ENCODE results near the gene SLC52A1. TPM values are rescaled to one million over a fixed set of nuclear protein-coding genes. Genes with fewer than 3 reads are reported as not detected.

SLC52A1 gene
- total RNA-seq, 1 experiment from 2014 or later: 1.1 TPM

DNA sequence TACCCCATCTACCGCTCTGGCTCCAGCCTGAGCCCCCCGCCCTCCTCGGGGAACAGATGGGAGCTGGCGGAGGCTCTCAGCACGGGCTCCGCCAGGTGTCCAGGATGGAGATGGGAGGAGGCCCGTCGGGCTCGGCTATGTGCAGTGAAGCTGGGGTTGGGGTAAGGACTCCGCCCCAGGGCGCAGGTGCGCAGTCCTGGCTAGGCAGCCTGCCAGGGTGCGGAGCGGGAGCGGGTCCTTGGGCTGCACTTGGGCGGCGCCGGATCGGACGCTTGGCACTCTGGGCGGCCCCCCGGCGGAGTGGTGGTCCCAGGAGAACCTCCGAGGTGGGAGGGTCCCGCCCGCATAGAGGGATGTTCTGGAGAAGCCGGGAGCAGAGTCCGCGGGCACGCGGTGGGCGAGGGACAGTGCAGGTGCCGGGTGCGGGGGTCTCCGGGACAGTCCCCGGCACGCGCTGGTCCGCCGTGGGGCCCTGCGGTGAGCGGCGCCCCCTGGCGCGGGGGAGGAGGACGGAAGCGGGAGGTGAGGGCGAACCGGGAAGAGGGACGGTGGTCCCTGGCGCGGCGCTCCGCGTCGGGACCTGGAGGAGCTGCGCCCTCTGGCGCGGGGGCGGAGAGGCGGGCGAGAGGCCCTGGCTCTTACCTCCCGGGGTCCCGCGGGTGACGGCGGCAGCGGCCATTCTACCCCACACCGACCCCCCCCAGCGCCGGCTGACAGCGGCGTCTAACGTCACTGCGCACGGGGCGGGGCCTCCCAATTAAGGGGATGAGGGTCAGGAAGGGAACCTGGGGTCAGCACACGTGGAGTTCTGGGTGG is 48.1 kb downstream of the SLC52A1 start, which contains the start of gene CAMTA2 (continued):
- TF ChIP-seq RELA (CRISPR knock-in tag; IDR thresholded peaks at IDR 0.05; ENCODE audit: borderline replicate concordance): 0 out of 2 replicates have a peak, but pooled peaks have one; percentile 34
- no peak for TF ChIP-seq MXD4 (CRISPR knock-in tag; IDR thresholded peaks at IDR 0.05; ENCODE audit: borderline replicate concordance)
- TF ChIP-seq, protein P1, sequence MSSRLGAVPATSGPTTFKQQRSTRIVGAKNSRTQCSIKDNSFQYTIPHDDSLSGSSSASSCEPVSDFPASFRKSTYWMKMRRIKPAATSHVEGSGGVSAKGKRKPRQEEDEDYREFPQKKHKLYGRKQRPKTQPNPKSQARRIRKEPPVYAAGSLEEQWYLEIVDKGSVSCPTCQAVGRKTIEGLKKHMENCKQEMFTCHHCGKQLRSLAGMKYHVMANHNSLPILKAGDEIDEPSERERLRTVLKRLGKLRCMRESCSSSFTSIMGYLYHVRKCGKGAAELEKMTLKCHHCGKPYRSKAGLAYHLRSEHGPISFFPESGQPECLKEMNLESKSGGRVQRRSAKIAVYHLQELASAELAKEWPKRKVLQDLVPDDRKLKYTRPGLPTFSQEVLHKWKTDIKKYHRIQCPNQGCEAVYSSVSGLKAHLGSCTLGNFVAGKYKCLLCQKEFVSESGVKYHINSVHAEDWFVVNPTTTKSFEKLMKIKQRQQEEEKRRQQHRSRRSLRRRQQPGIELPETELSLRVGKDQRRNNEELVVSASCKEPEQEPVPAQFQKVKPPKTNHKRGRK (CRISPR knock-in tag; IDR thresholded peaks at IDR 0.05; ENCODE audit: borderline replicate concordance): no peak
- no peak for TF ChIP-seq OVOL2 (CRISPR knock-in tag; IDR thresholded peaks at IDR 0.05; ENCODE audit: borderline replicate concordance)
- TF ChIP-seq ZNF138 (CRISPR knock-in tag; conservative IDR thresholded peaks at IDR 0.05): no peak
- TF ChIP-seq, protein P2, sequence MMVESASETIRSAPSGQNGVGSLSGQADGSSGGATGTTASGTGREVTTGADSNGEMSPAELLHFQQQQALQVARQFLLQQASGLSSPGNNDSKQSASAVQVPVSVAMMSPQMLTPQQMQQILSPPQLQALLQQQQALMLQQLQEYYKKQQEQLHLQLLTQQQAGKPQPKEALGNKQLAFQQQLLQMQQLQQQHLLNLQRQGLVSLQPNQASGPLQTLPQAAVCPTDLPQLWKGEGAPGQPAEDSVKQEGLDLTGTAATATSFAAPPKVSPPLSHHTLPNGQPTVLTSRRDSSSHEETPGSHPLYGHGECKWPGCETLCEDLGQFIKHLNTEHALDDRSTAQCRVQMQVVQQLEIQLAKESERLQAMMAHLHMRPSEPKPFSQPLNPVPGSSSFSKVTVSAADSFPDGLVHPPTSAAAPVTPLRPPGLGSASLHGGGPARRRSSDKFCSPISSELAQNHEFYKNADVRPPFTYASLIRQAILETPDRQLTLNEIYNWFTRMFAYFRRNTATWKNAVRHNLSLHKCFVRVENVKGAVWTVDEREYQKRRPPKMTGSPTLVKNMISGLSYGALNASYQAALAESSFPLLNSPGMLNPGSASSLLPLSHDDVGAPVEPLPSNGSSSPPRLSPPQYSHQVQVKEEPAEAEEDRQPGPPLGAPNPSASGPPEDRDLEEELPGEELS (CRISPR knock-in tag; IDR thresholded peaks at IDR 0.05): 0 out of 2 replicates have a peak, but pooled peaks have one; percentile 17
- TF ChIP-seq E2F1 (CRISPR knock-in tag; IDR thresholded peaks at IDR 0.05): no peak
- TF ChIP-seq, protein P3, sequence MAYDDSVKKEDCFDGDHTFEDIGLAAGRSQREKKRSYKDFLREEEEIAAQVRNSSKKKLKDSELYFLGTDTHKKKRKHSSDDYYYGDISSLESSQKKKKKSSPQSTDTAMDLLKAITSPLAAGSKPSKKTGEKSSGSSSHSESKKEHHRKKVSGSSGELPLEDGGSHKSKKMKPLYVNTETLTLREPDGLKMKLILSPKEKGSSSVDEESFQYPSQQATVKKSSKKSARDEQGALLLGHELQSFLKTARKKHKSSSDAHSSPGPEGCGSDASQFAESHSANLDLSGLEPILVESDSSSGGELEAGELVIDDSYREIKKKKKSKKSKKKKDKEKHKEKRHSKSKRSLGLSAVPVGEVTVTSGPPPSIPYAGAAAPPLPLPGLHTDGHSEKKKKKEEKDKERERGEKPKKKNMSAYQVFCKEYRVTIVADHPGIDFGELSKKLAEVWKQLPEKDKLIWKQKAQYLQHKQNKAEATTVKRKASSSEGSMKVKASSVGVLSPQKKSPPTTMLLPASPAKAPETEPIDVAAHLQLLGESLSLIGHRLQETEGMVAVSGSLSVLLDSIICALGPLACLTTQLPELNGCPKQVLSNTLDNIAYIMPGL (CRISPR knock-in tag; IDR thresholded peaks at IDR 0.05): peak; percentile 97; the same call in 1 of the 2 replicates
- TF ChIP-seq, protein P4, sequence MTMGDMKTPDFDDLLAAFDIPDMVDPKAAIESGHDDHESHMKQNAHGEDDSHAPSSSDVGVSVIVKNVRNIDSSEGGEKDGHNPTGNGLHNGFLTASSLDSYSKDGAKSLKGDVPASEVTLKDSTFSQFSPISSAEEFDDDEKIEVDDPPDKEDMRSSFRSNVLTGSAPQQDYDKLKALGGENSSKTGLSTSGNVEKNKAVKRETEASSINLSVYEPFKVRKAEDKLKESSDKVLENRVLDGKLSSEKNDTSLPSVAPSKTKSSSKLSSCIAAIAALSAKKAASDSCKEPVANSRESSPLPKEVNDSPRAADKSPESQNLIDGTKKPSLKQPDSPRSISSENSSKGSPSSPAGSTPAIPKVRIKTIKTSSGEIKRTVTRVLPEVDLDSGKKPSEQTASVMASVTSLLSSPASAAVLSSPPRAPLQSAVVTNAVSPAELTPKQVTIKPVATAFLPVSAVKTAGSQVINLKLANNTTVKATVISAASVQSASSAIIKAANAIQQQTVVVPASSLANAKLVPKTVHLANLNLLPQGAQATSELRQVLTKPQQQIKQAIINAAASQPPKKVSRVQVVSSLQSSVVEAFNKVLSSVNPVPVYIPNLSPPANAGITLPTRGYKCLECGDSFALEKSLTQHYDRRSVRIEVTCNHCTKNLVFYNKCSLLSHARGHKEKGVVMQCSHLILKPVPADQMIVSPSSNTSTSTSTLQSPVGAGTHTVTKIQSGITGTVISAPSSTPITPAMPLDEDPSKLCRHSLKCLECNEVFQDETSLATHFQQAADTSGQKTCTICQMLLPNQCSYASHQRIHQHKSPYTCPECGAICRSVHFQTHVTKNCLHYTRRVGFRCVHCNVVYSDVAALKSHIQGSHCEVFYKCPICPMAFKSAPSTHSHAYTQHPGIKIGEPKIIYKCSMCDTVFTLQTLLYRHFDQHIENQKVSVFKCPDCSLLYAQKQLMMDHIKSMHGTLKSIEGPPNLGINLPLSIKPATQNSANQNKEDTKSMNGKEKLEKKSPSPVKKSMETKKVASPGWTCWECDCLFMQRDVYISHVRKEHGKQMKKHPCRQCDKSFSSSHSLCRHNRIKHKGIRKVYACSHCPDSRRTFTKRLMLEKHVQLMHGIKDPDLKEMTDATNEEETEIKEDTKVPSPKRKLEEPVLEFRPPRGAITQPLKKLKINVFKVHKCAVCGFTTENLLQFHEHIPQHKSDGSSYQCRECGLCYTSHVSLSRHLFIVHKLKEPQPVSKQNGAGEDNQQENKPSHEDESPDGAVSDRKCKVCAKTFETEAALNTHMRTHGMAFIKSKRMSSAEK (CRISPR knock-in tag; IDR thresholded peaks at IDR 0.05; ENCODE audit: borderline replicate concordance): no peak
- no peak for TF ChIP-seq ZSCAN18 (CRISPR knock-in tag; IDR thresholded peaks at IDR 0.05)
- TF ChIP-seq GTF2I (CRISPR knock-in tag; conservative IDR thresholded peaks at IDR 0.05): no peak
- TF ChIP-seq SOX15 (CRISPR knock-in tag; IDR thresholded peaks at IDR 0.05): no peak
- TF ChIP-seq TP53 (CRISPR knock-in tag; IDR thresholded peaks at IDR 0.05): no peak
- 0 out of 2 replicates have a peak, but pooled peaks have one; percentile 75 for TF ChIP-seq ZNF219 (CRISPR knock-in tag; IDR thresholded peaks at IDR 0.05; ENCODE audit: borderline replicate concordance)
- TF ChIP-seq NFYB (CRISPR knock-in tag; conservative IDR thresholded peaks at IDR 0.05; ENCODE audit: low read depth): no peak
- TF ChIP-seq ELF4 (CRISPR knock-in tag; IDR thresholded peaks at IDR 0.05; ENCODE audit: low read depth): no peak; the same call in 1 of the 2 replicates
- TF ChIP-seq ERG (CRISPR knock-in tag; IDR thresholded peaks at IDR 0.05): no peak
- no peak for TF ChIP-seq FOXJ3 (CRISPR knock-in tag; IDR thresholded peaks at IDR 0.05; ENCODE audit: borderline replicate concordance)

Data from WTC11 (cell line).